ENCODE measurements around the gene SORBS2.

GRCh38 chr4:185735866-185736400 lies 76.1 kb downstream of the SORBS2 start:
- TF ChIP-seq POLR2AphosphoS5 (IDR thresholded peaks at IDR 0.05), result no peak
- no peak for TF ChIP-seq CTCF (IDR thresholded peaks at IDR 0.05)
- TF ChIP-seq POLR2A (IDR thresholded peaks at IDR 0.05; ENCODE audit: low read depth), result no peak
- no peak for TF ChIP-seq EP300 (IDR thresholded peaks at IDR 0.05)
